ENCODE results near the gene TXN2.

The TXN2 gene

GRCh38 chr22:36486619-36487384 lies 5.4 kb upstream of the TXN2 start:
- in situ Hi-C loops (cut with MboI; ENCODE audit: low sequenced_read_pairs), result no loop called here

DNA sequence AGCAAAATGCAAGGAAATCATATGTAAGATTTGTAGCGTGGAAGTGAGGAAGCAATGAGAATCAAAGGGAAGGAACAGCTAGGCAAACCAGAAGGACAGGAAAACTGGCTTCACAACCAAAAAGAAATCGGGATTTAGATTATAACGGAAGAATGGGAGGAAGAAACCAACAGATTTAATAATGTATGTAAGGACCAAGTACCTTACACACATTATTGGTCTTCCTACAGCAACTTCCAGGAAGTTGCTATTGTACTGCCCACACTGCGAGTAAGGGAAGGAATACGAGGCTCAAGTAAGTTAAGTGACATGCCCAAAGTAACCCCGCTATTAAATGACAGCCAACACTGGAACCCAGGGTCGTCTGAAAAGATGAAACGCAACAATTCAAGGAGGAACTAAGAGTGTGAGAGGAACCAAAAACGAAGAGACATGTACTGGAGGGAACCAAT lies 473 bp downstream of the TXN2 start:
- in situ Hi-C loops (cut with MboI; ENCODE audit: low sequenced_read_pairs), result no loop called here

DNA sequence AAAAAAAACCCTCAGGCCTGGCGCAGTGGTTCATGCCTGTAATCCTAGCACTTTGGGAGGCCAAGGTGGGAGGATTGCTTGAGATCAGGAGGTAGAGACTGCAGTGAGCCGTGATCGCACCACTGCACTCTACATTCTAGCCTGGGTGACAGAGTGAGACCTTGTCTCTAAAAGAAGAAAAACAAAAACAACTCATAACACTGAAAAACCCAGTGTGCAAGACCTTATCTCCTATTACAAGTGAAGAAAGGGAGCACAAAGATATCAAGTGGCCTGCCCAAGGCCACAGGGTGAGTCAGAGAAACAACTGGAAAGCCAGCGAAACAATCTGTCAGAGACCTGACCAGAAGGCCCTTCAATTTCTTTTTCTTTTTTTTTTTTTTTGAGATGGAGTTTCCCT lies 2.5 kb downstream of the TXN2 start:
- in situ Hi-C loops (cut with MboI; ENCODE audit: low sequenced_read_pairs), result no loop called here

GRCh38 chr22:36475341-36475740 lies 6.1 kb downstream of the TXN2 start:
- in situ Hi-C loops (cut with MboI; ENCODE audit: low sequenced_read_pairs), result no loop called here

DNA sequence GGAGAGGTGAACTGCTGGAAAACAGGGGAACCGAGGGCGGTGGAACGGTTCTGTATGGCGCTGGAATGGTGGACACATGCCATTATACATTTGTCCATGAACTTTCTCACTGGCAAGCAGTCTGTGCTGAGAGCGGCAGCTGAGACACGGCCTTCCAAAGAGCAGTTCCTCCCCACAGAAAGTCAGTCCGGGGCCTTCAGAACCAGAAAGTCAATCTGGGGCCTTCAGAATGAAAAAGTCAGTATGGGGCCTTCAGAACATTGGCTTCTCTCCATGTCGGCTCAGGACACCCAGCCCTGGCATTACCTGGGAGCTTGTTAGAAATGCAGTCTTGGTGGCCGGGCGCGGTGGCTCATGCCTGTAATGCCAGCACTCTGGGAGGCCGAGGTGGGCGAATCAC lies 8.8 kb downstream of the TXN2 start:
- in situ Hi-C loops (cut with MboI; ENCODE audit: low sequenced_read_pairs), result loop anchor here (5.0 kb wide), 1 partner anchor 165 kb away; no protein-coding TSS in a partner anchor

DNA sequence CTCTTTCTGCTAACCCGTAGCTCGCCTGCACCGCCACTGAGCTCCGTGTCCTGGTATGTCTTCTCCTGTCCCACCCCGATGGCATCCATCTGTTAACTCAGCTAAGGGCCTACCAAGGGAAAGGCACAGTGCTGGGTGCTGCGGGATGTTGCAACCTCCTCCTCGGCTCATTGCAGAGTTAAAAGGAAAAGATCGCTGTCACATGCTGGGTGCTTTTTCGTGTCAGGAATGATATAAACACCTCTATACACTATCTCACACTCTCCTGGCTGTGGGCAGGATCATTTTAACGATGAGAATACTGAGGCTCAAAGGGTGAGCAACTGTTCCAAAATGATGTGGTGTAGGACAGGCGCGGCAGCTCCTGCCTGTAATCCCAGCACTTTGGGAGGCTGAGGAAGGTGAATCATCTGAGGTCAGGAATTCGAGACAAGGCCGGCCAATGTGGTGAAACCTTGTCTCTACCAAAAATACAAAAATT lies 10.1 kb downstream of the TXN2 start:
- in situ Hi-C loops (cut with MboI; ENCODE audit: low sequenced_read_pairs), result loop anchor here (5.0 kb wide), 1 partner anchor 164 kb away; no protein-coding TSS in a partner anchor

- in situ Hi-C loops (cut with MboI; ENCODE audit: low sequenced_read_pairs), result loop anchor here (5.0 kb wide), 1 partner anchor 164 kb away; no protein-coding TSS in a partner anchor
Measured at GRCh38 chr22:36470994-36471331, 10.5 kb downstream of the TXN2 start.

DNA sequence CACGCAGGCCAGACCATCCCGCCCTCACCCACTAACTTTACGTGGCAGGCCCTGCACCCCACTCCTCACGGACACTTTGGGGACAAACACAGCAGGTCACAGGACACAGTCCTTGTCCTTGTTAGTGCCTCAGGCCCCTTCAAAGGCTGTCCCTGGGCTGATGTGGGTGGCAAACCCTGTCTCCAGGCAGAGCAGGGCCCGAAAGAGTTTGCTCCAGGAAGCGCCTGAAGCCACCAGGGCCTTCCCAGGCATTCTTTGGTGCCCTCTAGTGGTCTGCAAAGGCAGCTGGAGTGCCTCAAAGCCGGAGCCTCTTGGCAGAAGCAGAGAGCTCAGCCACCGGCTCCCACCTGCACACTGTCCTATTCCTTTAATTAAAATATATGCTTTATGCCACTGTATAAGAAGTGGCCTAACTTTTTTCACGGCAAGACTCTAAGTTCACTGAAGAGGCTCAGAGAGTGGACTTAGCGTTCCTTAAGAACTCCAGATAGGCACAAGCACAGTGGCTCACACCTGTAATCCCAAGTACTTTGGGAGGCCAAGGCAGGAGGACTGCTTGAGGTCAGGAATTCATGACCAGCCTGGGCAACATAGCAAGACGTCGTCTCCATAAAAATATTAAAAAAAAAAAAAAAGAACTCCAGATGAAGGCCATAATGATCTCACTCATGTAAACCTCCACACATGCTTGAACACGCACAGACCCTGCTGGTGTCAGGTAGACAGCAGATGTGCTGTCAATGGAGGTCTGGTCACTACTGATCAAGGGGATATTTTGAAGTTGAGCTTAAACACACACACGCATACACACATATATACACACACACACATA lies 11.1 kb downstream of the TXN2 start:
- in situ Hi-C loops (cut with MboI; ENCODE audit: low sequenced_read_pairs), result loop anchor here (5.0 kb wide), 1 partner anchor 163 kb away; no protein-coding TSS in a partner anchor

DNA sequence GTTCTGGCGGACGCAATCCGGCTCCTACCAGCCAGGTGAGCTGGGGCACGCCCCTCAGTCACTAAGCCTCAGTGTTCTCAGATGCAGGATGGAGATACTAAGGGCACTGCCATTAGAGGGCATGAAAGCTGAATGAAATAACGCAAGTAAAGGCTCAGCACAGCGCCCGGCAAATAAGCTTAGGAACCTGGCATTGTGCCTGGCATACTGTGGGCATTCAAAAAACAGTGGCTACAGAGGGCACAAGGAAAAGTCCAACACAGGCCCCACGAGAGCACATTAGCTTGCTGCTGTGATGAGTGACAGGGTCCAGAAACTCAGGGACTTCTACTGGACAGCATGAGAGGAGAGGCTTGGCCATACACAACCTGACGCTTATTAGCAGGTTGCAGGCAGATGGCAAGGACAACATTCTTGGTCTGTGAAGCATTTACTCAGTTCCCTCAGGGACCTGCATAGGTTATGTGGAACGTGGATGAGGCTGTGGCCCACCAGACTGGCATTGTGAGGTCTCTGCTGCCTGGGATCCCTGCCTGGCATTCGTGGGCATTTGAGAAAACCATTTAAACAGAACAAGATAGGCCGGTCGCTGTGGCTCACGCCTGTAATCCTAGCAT lies 12.2 kb downstream of the TXN2 start:
- in situ Hi-C loops (cut with MboI; ENCODE audit: low sequenced_read_pairs), result no loop called here

- in situ Hi-C loops (cut with MboI; ENCODE audit: low sequenced_read_pairs), result no loop called here
Measured at GRCh38 chr22:36467946-36468345, 13.5 kb downstream of the TXN2 start.

DNA sequence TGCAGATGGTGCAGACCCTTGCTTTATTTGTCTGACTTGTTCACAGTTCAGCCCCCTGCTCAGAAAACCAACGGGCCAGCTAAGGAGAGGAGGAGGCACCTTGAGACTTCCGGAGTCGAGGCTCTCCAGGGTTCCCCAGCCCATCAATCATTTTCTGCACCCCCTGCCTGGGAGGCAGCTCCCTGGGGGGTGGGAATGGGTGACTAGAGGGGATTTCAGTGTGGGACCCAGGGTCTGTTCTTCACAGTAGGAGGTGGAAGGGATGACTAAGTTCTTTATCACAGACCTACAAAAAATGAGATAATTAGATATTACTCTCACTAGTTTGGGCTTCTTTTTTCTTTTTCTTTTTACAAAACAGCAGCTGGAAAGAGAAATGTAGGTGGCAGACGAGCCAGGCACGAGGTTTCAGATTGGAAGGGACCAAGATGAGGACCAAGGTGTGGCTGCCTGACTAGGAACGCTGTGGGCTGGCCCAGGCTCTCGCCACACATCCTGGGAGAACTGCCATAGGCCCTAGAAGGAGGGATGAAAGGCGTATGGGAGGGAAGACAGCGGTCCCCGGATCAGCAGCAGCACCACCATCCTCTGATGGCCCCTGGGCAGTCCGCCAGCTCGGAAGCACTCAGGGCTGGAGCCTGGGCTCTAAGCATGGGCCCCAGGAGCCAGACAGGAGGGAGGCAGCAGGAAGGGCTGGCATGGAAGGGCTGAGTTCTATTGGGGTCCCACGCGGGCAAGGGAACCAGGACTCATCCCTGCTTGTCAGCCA lies 14.2 kb downstream of the TXN2 start:
- in situ Hi-C loops (cut with MboI; ENCODE audit: low sequenced_read_pairs), result no loop called here

- in situ Hi-C loops (cut with MboI; ENCODE audit: low sequenced_read_pairs), result no loop called here
Measured at GRCh38 chr22:36466258-36466657, 15.2 kb downstream of the TXN2 start.

GRCh38 chr22:36465232-36466021 lies 16.0 kb downstream of the TXN2 start:
- in situ Hi-C loops (cut with MboI; ENCODE audit: low sequenced_read_pairs), result no loop called here

- in situ Hi-C loops (cut with MboI; ENCODE audit: low sequenced_read_pairs), result no loop called here
Measured at GRCh38 chr22:36464715-36465231, 16.7 kb downstream of the TXN2 start.

- in situ Hi-C loops (cut with MboI; ENCODE audit: low sequenced_read_pairs), result no loop called here
Measured at GRCh38 chr22:36463783-36464184, 17.7 kb downstream of the TXN2 start.

DNA sequence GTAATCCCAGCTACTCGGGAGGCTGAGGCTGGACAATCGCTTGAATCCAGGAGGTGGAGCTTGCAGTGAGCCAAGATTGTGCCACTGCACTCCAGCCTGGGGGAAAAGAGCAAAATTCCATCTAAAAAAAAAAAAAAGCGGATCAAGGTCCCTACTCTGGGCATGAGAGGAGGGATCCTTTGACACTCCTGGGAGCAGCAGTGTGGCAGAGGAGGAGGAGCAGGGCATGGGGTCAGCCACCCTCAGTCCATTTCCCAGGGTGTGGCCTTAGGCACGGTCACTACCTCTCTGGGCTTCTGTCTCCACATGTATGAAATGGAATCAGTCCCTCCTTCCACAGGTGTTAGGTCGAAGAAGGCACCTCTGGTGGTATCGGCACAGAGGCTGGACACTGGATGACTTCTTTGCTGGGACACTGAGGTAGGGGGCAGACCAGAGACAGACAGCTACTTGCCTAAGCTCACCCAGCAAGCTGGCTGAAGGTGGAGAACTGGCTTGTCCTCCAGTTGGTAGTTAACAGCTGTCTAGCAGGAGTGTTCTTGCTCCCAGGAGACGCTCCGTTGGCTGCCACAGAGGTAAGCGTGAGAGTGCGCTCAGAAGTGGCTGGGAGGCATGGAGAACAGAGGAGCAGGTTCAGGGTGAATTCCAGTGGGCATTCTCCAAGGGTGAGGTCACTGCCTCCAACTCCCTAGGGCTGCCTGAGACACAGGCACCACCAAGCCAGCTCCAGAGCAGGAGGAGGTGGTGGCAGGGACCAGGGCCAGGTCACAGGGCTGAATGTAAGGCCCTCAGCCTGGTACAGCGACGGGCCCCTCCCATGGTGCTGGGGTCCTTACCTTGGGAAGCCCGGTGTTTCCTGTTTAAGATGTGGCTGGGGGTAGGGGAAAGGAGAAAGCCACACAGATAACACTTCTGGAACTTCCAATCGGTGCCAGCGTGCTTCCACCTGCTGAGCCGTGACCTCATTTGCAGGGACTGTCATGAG lies 19.5 kb downstream of the TXN2 start:
- in situ Hi-C loops (cut with MboI; ENCODE audit: low sequenced_read_pairs), result no loop called here

GRCh38 chr22:36460202-36460601 lies 21.2 kb downstream of the TXN2 start:
- in situ Hi-C loops (cut with MboI; ENCODE audit: low sequenced_read_pairs), result no loop called here

GRCh38 chr22:36457688-36458450 lies 23.6 kb downstream of the TXN2 start:
- in situ Hi-C loops (cut with MboI; ENCODE audit: low sequenced_read_pairs), result no loop called here

Data from HL-60/S4 treated with phorbol 12-myristate 13-acetate at 8.2 ng/mL for 4 days and 3 days (cell line).